ENCODE data around the gene RNF144B. TPM values are rescaled to one million over a fixed set of nuclear protein-coding genes. Genes with fewer than 3 reads are reported as not detected.
"Not testable (repeated sequence)": the region's sequence is repeated elsewhere in the genome, so short reads cannot be mapped to it uniquely, and the experiment has no call there.

Gene RNF144B
- total RNA-seq, 1 donor from 2014 or later, result 14.7 TPM

- Mint-ChIP-seq H3K27me3 (ENCODE audit: unreplicated experiment) (no peaks in the 10 kb centered on the region), H3K4me3 (ENCODE audit: unreplicated experiment) (no peak overlapping the region), H3K36me3 (ENCODE audit: unreplicated experiment) (peaks cover 3% of the 10 kb centered on the region), H3K9me3 (ENCODE audit: unreplicated experiment) (peaks cover 11% of the 10 kb centered on the region), H3K27ac (ENCODE audit: unreplicated experiment) (no peak overlapping the region), H3K4me1 (ENCODE audit: unreplicated experiment) (peaks cover 10% of the 10 kb centered on the region)
- no peak for TF ChIP-seq CTCF (IDR thresholded peaks at IDR 0.05)
- DNase-seq (ENCODE audit: extremely low spot score, unreplicated experiment), result no peak
Measured at GRCh38 chr6:18360188-18360587, 27.0 kb upstream of the RNF144B start.

GRCh38 chr6:18362058-18362561 is 25.0 kb upstream of the RNF144B start:
- Mint-ChIP-seq H3K9me3 (ENCODE audit: unreplicated experiment) (peaks cover 7% of the 10 kb centered on the region), H3K27me3 (ENCODE audit: unreplicated experiment) (no peaks in the 10 kb centered on the region), H3K4me3 (ENCODE audit: unreplicated experiment) (no peak overlapping the region), H3K36me3 (ENCODE audit: unreplicated experiment) (peaks cover 5% of the 10 kb centered on the region), H3K27ac (ENCODE audit: unreplicated experiment) (peak overlapping the region; percentile 43), H3K4me1 (ENCODE audit: unreplicated experiment) (peaks cover 10% of the 10 kb centered on the region)
- TF ChIP-seq CTCF (IDR thresholded peaks at IDR 0.05), result no peak
- no peak for DNase-seq (ENCODE audit: extremely low spot score, unreplicated experiment)

- peaks cover 10% of the 10 kb centered on the region for H3K4me1 Mint-ChIP-seq (ENCODE audit: unreplicated experiment)
- H3K27me3 Mint-ChIP-seq (ENCODE audit: unreplicated experiment), result no peaks in the 10 kb centered on the region
- no peak for DNase-seq (ENCODE audit: extremely low spot score, unreplicated experiment)
- no peak overlapping the region for H3K4me3 Mint-ChIP-seq (ENCODE audit: unreplicated experiment)
- H3K36me3 Mint-ChIP-seq (ENCODE audit: unreplicated experiment), result peaks cover 2% of the 10 kb centered on the region
- H3K27ac Mint-ChIP-seq (ENCODE audit: unreplicated experiment), result no peak overlapping the region
- no peak for TF ChIP-seq CTCF (IDR thresholded peaks at IDR 0.05)
- no peaks in the 10 kb centered on the region for H3K9me3 Mint-ChIP-seq (ENCODE audit: unreplicated experiment)
Measured at GRCh38 chr6:18363746-18364145, 23.4 kb upstream of the RNF144B start.

DNA sequence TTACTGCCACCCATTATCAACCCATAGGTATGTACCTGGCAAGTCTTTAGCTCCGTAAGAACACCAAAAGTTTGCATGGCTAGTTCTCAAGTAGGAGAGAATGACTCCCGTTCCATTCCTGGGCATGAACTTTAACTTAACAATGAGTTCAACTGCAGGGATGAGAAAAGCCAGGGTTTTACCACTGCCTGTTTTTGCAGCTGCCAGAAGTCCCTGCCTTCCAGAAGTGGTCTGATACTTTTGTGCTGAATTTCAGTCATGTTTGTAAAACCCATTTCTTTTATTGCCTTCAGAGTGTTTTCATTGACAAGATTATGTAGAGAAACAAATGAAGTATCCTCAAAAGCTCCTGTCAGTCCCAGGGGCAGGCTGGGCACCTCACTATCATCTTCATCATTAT is 22.6 kb upstream of the RNF144B start:
- H3K27me3 Mint-ChIP-seq (ENCODE audit: unreplicated experiment); H3K27ac Mint-ChIP-seq (ENCODE audit: unreplicated experiment); H3K36me3 Mint-ChIP-seq (ENCODE audit: unreplicated experiment); H3K9me3 Mint-ChIP-seq (ENCODE audit: unreplicated experiment); H3K4me1 Mint-ChIP-seq (ENCODE audit: unreplicated experiment); DNase-seq (ENCODE audit: extremely low spot score, unreplicated experiment); H3K4me3 Mint-ChIP-seq (ENCODE audit: unreplicated experiment): not testable (repeated sequence)

DNA sequence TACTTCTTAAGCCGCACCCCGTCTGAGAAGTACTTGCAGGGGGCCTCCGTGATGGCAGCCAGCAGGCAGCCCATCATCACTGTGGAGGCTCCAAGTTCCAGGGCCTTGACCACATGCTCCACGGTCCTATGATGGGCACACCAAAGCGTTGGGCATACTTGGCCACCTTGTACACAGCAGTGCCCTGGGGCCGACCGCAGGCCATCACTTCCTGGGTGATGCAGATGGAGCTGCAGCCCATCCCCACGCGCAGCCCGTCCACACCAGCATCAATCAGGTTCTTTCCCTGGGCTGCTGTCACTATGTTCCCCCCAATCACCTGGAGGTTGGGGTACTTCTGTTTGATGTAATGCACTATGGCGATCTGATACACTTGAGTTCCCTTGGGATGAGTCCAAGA is 19.8 kb upstream of the RNF144B start:
- Mint-ChIP-seq H3K4me1 (ENCODE audit: unreplicated experiment) (peaks cover 3% of the 10 kb centered on the region), H3K9me3 (ENCODE audit: unreplicated experiment) (no peaks in the 10 kb centered on the region), H3K36me3 (ENCODE audit: unreplicated experiment) (peaks cover 2% of the 10 kb centered on the region), H3K27me3 (ENCODE audit: unreplicated experiment) (no peaks in the 10 kb centered on the region), H3K27ac (ENCODE audit: unreplicated experiment) (no peak overlapping the region), H3K4me3 (ENCODE audit: unreplicated experiment) (no peak overlapping the region)
- DNase-seq (ENCODE audit: extremely low spot score, unreplicated experiment), result no peak
- no peak for TF ChIP-seq CTCF (IDR thresholded peaks at IDR 0.05)
